Smooth muscle cell (in vitro differentiated cells): Measurements from ENCODE around the gene RNGTT. TPM values are rescaled to one million over a fixed set of nuclear protein-coding genes. Genes with fewer than 3 reads are reported as not detected.

Experiments used
- DNase-seq: peaks from one replicate; lab custom pipeline; 2025; ENCODE audit not compliant: unreplicated experiment; lab: John Stamatoyannopoulos, UW
- H2AFZ ChIP-seq: fragments of 200-600 bp; sonication (generic); 2 replicates; pipeline ENCODE4 v1.6.0; 2016; ENCODE audit warnings: antibody characterized with exemption, low read depth, mild to moderate bottlenecking
- H3F3A ChIP-seq: fragments of 200-600 bp; sonication (generic); 2 replicates; pipeline ENCODE4 v1.6.0; 2017; ENCODE audit warnings: antibody characterized with exemption, low read depth
- H3K27ac ChIP-seq: fragments of 200-600 bp; sonication (generic); 2 replicates; pipeline ENCODE4 v1.5.1; 2016; ENCODE audit warnings: low read depth, mild to moderate bottlenecking
- H3K27me3 ChIP-seq: fragments of 200-600 bp; sonication (generic); 2 replicates; pipeline ENCODE4 v1.6.1; 2016; ENCODE audit warnings: low read depth, mild to moderate bottlenecking
- H3K36me3 ChIP-seq: fragments of 200-600 bp; sonication (generic); 2 replicates; pipeline ENCODE4 v1.5.1; 2016; ENCODE audit warnings: low read depth
- H3K4me1 ChIP-seq: fragments of 200-600 bp; sonication (generic); 2 replicates; pipeline ENCODE4 v1.5.1; 2016; ENCODE audit warnings: low read depth
- H3K4me2 ChIP-seq: fragments of 200-600 bp; sonication (generic); 2 replicates; pipeline ENCODE4 v1.6.0; 2016; ENCODE audit warnings: mild to moderate bottlenecking
- H3K4me3 ChIP-seq: fragments of 200-600 bp; sonication (generic); 2 replicates; pipeline ENCODE4 v1.5.1; 2016; ENCODE audit warnings: mild to moderate bottlenecking
- H3K79me2 ChIP-seq: fragments of 200-600 bp; sonication (generic); 2 replicates; pipeline ENCODE4 v1.6.0; 2016; ENCODE audit warnings: low read depth, mild to moderate bottlenecking
- H3K9ac ChIP-seq: fragments of 200-600 bp; sonication (generic); 2 replicates; pipeline ENCODE4 v1.6.0; 2016; ENCODE audit warnings: low read depth
- H3K9me3 ChIP-seq: fragments of 200-600 bp; sonication (generic); replicated peaks from 2 replicates; pipeline ENCODE4 v1.5.1; 2016; ENCODE audit warnings: low read depth
- H4K20me1 ChIP-seq: fragments of 200-600 bp; sonication (generic); 2 replicates; pipeline ENCODE4 v1.6.0; 2016; ENCODE audit warnings: low read depth
- CTCF ChIP-seq: fragments of 200-600 bp; sonication (generic); IDR thresholded peaks from 2 replicates; pipeline ENCODE4 v1.5.1; 2017; ENCODE audit warnings: borderline replicate concordance, mild to moderate bottlenecking, antibody characterized with exemption; ENCODE audit not compliant: insufficient read depth, poor library complexity, severe bottlenecking
- WGBS: methylation state at CpG from one replicate; pipeline ENCODE4 v1.1.7; 2016; ENCODE audit warnings: low lambda C conversion rate; 5-methylcytosine and 5-hydroxymethylcytosine counted together
- polyA plus RNA-seq: library from polyadenylated mRNA; unstranded; fragments of >200 nt; fragmentation: Nextera tagmentation; extraction: Ambion mirVana; gene quantifications from 2 replicates; pipeline ENCODE4 v1.2.1, GENCODE V29; 2016
- total RNA-seq: library from RNA; depleted of rRNA; stranded (reverse); fragments of >200 nt; gene quantifications from 2 replicates; pipeline ENCODE4 v1.2.3, GENCODE V29; 2014

The RNGTT gene
- total and polyA plus RNA-seq, 2 experiments from 2014 or later = 7.5 to 22.7 TPM

- no peak for DNase-seq
- H3K36me3 ChIP-seq = no peaks in the 10 kb centered on the region
- H3K79me2 ChIP-seq = no peaks in the 10 kb centered on the region
- H3K27ac ChIP-seq = no peak overlapping the region
- H2AFZ ChIP-seq = no peak overlapping the region
- H3K9ac ChIP-seq = no peak overlapping the region
- H3F3A ChIP-seq = peaks cover 1% of the 10 kb centered on the region
- H3K4me3 ChIP-seq = no peak overlapping the region
- no peak overlapping the region for H3K4me2 ChIP-seq
- H3K4me1 ChIP-seq = no peaks in the 10 kb centered on the region
- H3K9me3 ChIP-seq = no peaks in the 10 kb centered on the region
- no peaks in the 10 kb centered on the region for H3K27me3 ChIP-seq
- H4K20me1 ChIP-seq = peaks cover 14% of the 10 kb centered on the region
- no peak for TF ChIP-seq CTCF
Measured at GRCh38 chr6:88636871-88637270, 326.5 kb downstream of the RNGTT start.

- H3K4me3 ChIP-seq = no peak overlapping the region
- no peak for DNase-seq
- WGBS = 92% methylated on average over 3 of the region's 3 CpGs
- H3K36me3 ChIP-seq = no peaks in the 10 kb centered on the region
- H3K4me1 ChIP-seq = peaks cover 2% of the 10 kb centered on the region
- H3K9ac ChIP-seq = no peak overlapping the region
- no peak for TF ChIP-seq CTCF
- H3F3A ChIP-seq = no peaks in the 10 kb centered on the region
- no peak overlapping the region for H3K4me2 ChIP-seq
- H3K27ac ChIP-seq = no peak overlapping the region
- H3K9me3 ChIP-seq = no peaks in the 10 kb centered on the region
- H3K79me2 ChIP-seq = no peaks in the 10 kb centered on the region
- H4K20me1 ChIP-seq = peaks cover 2% of the 10 kb centered on the region
- no peaks in the 10 kb centered on the region for H3K27me3 ChIP-seq
- no peak overlapping the region for H2AFZ ChIP-seq
Measured at GRCh38 chr6:88633782-88634181, 329.6 kb downstream of the RNGTT start.

GRCh38 chr6:88631830-88632229 lies 331.6 kb downstream of the RNGTT start:
- Histone ChIP-seq H3K4me1 (peaks cover 2% of the 10 kb centered on the region), H3K36me3 (no peaks in the 10 kb centered on the region), H3F3A (no peaks in the 10 kb centered on the region), H3K79me2 (no peaks in the 10 kb centered on the region), H2AFZ (no peak overlapping the region), H3K4me2 (no peak overlapping the region), H3K4me3 (no peak overlapping the region), H3K9ac (no peak overlapping the region), H3K27me3 (no peaks in the 10 kb centered on the region), H3K9me3 (no peaks in the 10 kb centered on the region), H3K27ac (no peak overlapping the region), H4K20me1 (peaks cover 4% of the 10 kb centered on the region)
- WGBS = 99% methylated on average over 4 of the region's 4 CpGs
- TF ChIP-seq CTCF = no peak
- DNase-seq = no peak

- Histone ChIP-seq H3K4me1 (peaks cover 2% of the 10 kb centered on the region), H3K9ac (no peak overlapping the region), H3K27me3 (no peaks in the 10 kb centered on the region), H3K9me3 (no peaks in the 10 kb centered on the region), H3K79me2 (no peaks in the 10 kb centered on the region), H3K4me2 (no peak overlapping the region), H3K36me3 (no peaks in the 10 kb centered on the region), H3K4me3 (no peak overlapping the region), H3K27ac (no peak overlapping the region), H4K20me1 (peaks cover 12% of the 10 kb centered on the region), H2AFZ (no peak overlapping the region), H3F3A (no peaks in the 10 kb centered on the region)
- no peak for DNase-seq
- 68% methylated on average over 5 of the region's 5 CpGs for WGBS
- TF ChIP-seq CTCF = no peak
Measured at GRCh38 chr6:88629838-88630494, 333.5 kb downstream of the RNGTT start.
